ENCODE measurements around the gene KRT71.

The KRT71 gene

GRCh38 chr12:52582486-52582885 lies 29.5 kb upstream of the KRT71 start:
- no peaks in the 10 kb centered on the region for H3K9me3 ChIP-seq (ENCODE audit: severe bottlenecking)
- no peak overlapping the region for H3K4me3 ChIP-seq (ENCODE audit: severe bottlenecking)
- TF ChIP-seq, protein P1, sequence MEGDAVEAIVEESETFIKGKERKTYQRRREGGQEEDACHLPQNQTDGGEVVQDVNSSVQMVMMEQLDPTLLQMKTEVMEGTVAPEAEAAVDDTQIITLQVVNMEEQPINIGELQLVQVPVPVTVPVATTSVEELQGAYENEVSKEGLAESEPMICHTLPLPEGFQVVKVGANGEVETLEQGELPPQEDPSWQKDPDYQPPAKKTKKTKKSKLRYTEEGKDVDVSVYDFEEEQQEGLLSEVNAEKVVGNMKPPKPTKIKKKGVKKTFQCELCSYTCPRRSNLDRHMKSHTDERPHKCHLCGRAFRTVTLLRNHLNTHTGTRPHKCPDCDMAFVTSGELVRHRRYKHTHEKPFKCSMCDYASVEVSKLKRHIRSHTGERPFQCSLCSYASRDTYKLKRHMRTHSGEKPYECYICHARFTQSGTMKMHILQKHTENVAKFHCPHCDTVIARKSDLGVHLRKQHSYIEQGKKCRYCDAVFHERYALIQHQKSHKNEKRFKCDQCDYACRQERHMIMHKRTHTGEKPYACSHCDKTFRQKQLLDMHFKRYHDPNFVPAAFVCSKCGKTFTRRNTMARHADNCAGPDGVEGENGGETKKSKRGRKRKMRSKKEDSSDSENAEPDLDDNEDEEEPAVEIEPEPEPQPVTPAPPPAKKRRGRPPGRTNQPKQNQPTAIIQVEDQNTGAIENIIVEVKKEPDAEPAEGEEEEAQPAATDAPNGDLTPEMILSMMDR (IDR thresholded peaks at IDR 0.05; ENCODE audit: poor library complexity, severe bottlenecking), result no peak
- ATAC-seq (ENCODE audit: low read depth) (peak; percentile 1; the same call in 1 of the 3 replicates), DNase-seq (ENCODE audit: low spot score) (no peak)
- no peaks in the 10 kb centered on the region for H3K36me3 ChIP-seq (ENCODE audit: low read depth)
- peak overlapping the region; percentile 83 for H3K27ac ChIP-seq (ENCODE audit: poor library complexity, severe bottlenecking)
- H3K4me1 ChIP-seq (ENCODE audit: insufficient read depth, poor library complexity, severe bottlenecking), result peaks cover 40% of the 10 kb centered on the region
- H3K27me3 ChIP-seq (ENCODE audit: insufficient read depth, poor library complexity, severe bottlenecking), result no peaks in the 10 kb centered on the region

DNA sequence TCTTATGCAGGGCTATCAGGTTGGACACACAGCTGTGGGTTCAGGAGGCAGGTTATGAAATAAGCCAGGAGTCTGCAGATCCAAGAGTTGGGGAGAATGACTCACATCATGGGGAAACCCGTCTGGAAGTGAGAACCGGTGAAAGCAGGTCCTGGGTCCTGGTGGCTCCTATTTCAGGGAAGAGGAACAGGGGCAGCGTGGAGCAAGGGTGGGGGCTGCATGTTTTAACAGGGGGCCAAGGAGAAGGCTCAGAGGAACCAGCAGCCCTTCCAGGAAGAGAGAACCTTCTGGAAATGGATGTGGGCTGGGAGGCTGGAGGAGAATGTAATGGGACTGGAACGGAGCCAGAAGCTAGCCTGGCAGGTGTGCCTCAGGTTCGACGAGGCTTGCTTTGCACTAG lies 28.5 kb upstream of the KRT71 start:
- Histone ChIP-seq H3K27ac (ENCODE audit: poor library complexity, severe bottlenecking) (peak overlapping the region; percentile 83), H3K4me3 (ENCODE audit: severe bottlenecking) (no peak overlapping the region), H3K36me3 (ENCODE audit: low read depth) (no peaks in the 10 kb centered on the region), H3K4me1 (ENCODE audit: insufficient read depth, poor library complexity, severe bottlenecking) (peaks cover 40% of the 10 kb centered on the region), H3K27me3 (ENCODE audit: insufficient read depth, poor library complexity, severe bottlenecking) (no peaks in the 10 kb centered on the region), H3K9me3 (ENCODE audit: severe bottlenecking) (no peaks in the 10 kb centered on the region)
- ATAC-seq (ENCODE audit: low read depth), result peak; percentile 64
- DNase-seq (ENCODE audit: low spot score), result peak; percentile 71
- TF ChIP-seq, protein P1 (IDR thresholded peaks at IDR 0.05; ENCODE audit: poor library complexity, severe bottlenecking), result no peak

- peak overlapping the region; percentile 83 for H3K27ac ChIP-seq (ENCODE audit: poor library complexity, severe bottlenecking)
Measured at GRCh38 chr12:52581066-52581465, 28.1 kb upstream of the KRT71 start.

GRCh38 chr12:52580496-52580895 lies 27.6 kb upstream of the KRT71 start:
- no peaks in the 10 kb centered on the region for H3K9me3 ChIP-seq (ENCODE audit: severe bottlenecking)
- ATAC-seq (ENCODE audit: low read depth), result no peak
- DNase-seq (ENCODE audit: low spot score), result peak; percentile 19
- peaks cover 40% of the 10 kb centered on the region for H3K4me1 ChIP-seq (ENCODE audit: insufficient read depth, poor library complexity, severe bottlenecking)
- TF ChIP-seq, protein P1 (IDR thresholded peaks at IDR 0.05; ENCODE audit: poor library complexity, severe bottlenecking), result no peak
- H3K27me3 ChIP-seq (ENCODE audit: insufficient read depth, poor library complexity, severe bottlenecking), result no peaks in the 10 kb centered on the region
- H3K27ac ChIP-seq (ENCODE audit: poor library complexity, severe bottlenecking), result peak overlapping the region; percentile 83
- no peaks in the 10 kb centered on the region for H3K36me3 ChIP-seq (ENCODE audit: low read depth)
- H3K4me3 ChIP-seq (ENCODE audit: severe bottlenecking), result no peak overlapping the region

More at GRCh38 chr12:52581066-52581465, 28.1 kb upstream of the KRT71 start:
- DNase-seq (ENCODE audit: low spot score), result peak; percentile 38
- Histone ChIP-seq H3K4me1 (ENCODE audit: insufficient read depth, poor library complexity, severe bottlenecking) (peaks cover 40% of the 10 kb centered on the region), H3K4me3 (ENCODE audit: severe bottlenecking) (no peak overlapping the region), H3K27me3 (ENCODE audit: insufficient read depth, poor library complexity, severe bottlenecking) (no peaks in the 10 kb centered on the region), H3K9me3 (ENCODE audit: severe bottlenecking) (no peaks in the 10 kb centered on the region), H3K36me3 (ENCODE audit: low read depth) (no peaks in the 10 kb centered on the region)
- ATAC-seq (ENCODE audit: low read depth), result no peak
- TF ChIP-seq, protein P1 (IDR thresholded peaks at IDR 0.05; ENCODE audit: poor library complexity, severe bottlenecking), result no peak
